Measurements from ENCODE around the gene PCCB.
"Not testable (repeated sequence)": the region's sequence is repeated elsewhere in the genome, so short reads cannot be mapped to it uniquely, and the experiment has no call there.

PCCB gene

GRCh38 chr3:136330900-136331299 lies 80.8 kb downstream of the PCCB start:
- DNase-seq, result no peak

GRCh38 chr3:136332302-136332701 lies 82.2 kb downstream of the PCCB start:
- no peak for DNase-seq

GRCh38 chr3:136332776-136333175 lies 82.6 kb downstream of the PCCB start:
- no peak for DNase-seq

- no peak for DNase-seq
Observed at GRCh38 chr3:136334209-136334608, 84.1 kb downstream of the PCCB start.

- not testable (repeated sequence) for DNase-seq
Observed at GRCh38 chr3:136334726-136335125, 84.6 kb downstream of the PCCB start.

- DNase-seq, result no peak
Observed at GRCh38 chr3:136336329-136337100, 86.4 kb downstream of the PCCB start.

GRCh38 chr3:136343446-136343845 lies 93.3 kb downstream of the PCCB start:
- DNase-seq, result no peak

GRCh38 chr3:136343873-136344555 lies 93.9 kb downstream of the PCCB start:
- no peak for DNase-seq

- no peak for DNase-seq
Observed at GRCh38 chr3:136346486-136346885, 96.3 kb downstream of the PCCB start.

- DNase-seq, result no peak
Observed at GRCh38 chr3:136350132-136350531, 100.0 kb downstream of the PCCB start.

GRCh38 chr3:136350557-136350956 lies 100.4 kb downstream of the PCCB start:
- DNase-seq, result no peak

- DNase-seq, result no peak
Observed at GRCh38 chr3:136351351-136351750, 101.2 kb downstream of the PCCB start.

- DNase-seq, result no peak
Observed at GRCh38 chr3:136351905-136352304, 101.8 kb downstream of the PCCB start.

- no peak for DNase-seq
Observed at GRCh38 chr3:136353461-136353860, 103.3 kb downstream of the PCCB start.

GRCh38 chr3:136366289-136366688 lies 116.1 kb downstream of the PCCB start:
- DNase-seq, result no peak

- DNase-seq, result not testable (repeated sequence)
Observed at GRCh38 chr3:136375800-136376199, 125.7 kb downstream of the PCCB start.

- no peak for DNase-seq
Observed at GRCh38 chr3:136377508-136377907, 127.4 kb downstream of the PCCB start.

GRCh38 chr3:136378011-136378410 lies 127.9 kb downstream of the PCCB start:
- no peak for DNase-seq

Data from SIG-M5 (cell line).